GM23338 (cell line): ENCODE measurements around the gene PCTP. TPM values are rescaled to one million over a fixed set of nuclear protein-coding genes. Genes with fewer than 3 reads are reported as not detected.

Source experiments
- ATAC-seq: fragments of 200-7000 bp; cut with Tn5 transposase; 3 replicates; pipeline ENCODE4 v1.9.1; 2020
- DNase-seq: peaks from one replicate; pipeline ENCODE4 v3.0.0-alpha.2; 2015; ENCODE audit warnings: low spot score
- H2AFZ ChIP-seq: fragments of 200-600 bp; sonication (generic); 2 replicates; pipeline ENCODE4 v1.8.0; 2016; ENCODE audit warnings: antibody characterized with exemption, mild to moderate bottlenecking, moderate library complexity
- H3F3A ChIP-seq: fragments of 200-600 bp; sonication (generic); replicated peaks from 2 replicates; pipeline ENCODE4 v1.8.0; 2017; ENCODE audit warnings: antibody characterized with exemption, mixed run types, low read depth
- H3K27ac ChIP-seq: fragments of 200-600 bp; sonication (generic); 2 replicates; pipeline ENCODE4 v1.6.1; 2016; ENCODE audit warnings: low read depth
- H3K27me3 ChIP-seq: fragments of 200-600 bp; sonication (generic); 2 replicates; pipeline ENCODE4 v1.8.0; 2016; ENCODE audit warnings: mild to moderate bottlenecking, mixed run types, moderate library complexity; ENCODE audit not compliant: insufficient read depth
- H3K36me3 ChIP-seq: fragments of 200-600 bp; sonication (generic); 2 replicates; pipeline ENCODE4 v1.8.0; 2016; ENCODE audit warnings: mild to moderate bottlenecking; ENCODE audit not compliant: insufficient read depth
- H3K4me1 ChIP-seq: fragments of 200-600 bp; sonication (generic); 2 replicates; pipeline ENCODE4 v1.8.0; 2016; ENCODE audit warnings: mild to moderate bottlenecking, moderate library complexity; ENCODE audit not compliant: insufficient read depth
- H3K4me2 ChIP-seq: fragments of 200-600 bp; sonication (generic); 2 replicates; pipeline ENCODE4 v1.7.1; 2017; ENCODE audit warnings: mixed run types
- H3K4me3 ChIP-seq: fragments of 200-600 bp; sonication (generic); 2 replicates; pipeline ENCODE4 v1.6.1; 2016; ENCODE audit warnings: mixed run types
- H3K79me2 ChIP-seq: fragments of 200-600 bp; sonication (generic); replicated peaks from 2 replicates; pipeline ENCODE4 v1.8.0; 2017; ENCODE audit warnings: mild to moderate bottlenecking; ENCODE audit not compliant: insufficient read depth
- H3K9me2 ChIP-seq: fragments of 200-600 bp; sonication (generic); 2 replicates; pipeline ENCODE4 v1.8.0; 2017; ENCODE audit not compliant: insufficient read depth
- H4K20me1 ChIP-seq: fragments of 200-600 bp; sonication (generic); replicated peaks from 2 replicates; pipeline ENCODE4 v1.8.0; 2017; ENCODE audit warnings: mild to moderate bottlenecking; ENCODE audit not compliant: insufficient read depth
- H3K27ac Mint-ChIP-seq: 2 replicates; pipeline ENCODE4 v1.8.0; 2020; ENCODE audit warnings: inconsistent platforms, mild to moderate bottlenecking, moderate library complexity, mixed read lengths
- H3K27me3 Mint-ChIP-seq: 3 replicates; pipeline ENCODE4 v1.8.0; 2022; ENCODE audit warnings: low read depth, mild to moderate bottlenecking, moderate library complexity, mixed read lengths, inconsistent platforms; ENCODE audit not compliant: insufficient read depth, poor library complexity
- H3K36me3 Mint-ChIP-seq: 3 replicates; pipeline ENCODE4 v1.8.0; 2021; ENCODE audit warnings: low read depth, mild to moderate bottlenecking, inconsistent platforms, moderate library complexity, mixed read lengths
- H3K4me1 Mint-ChIP-seq: 3 replicates; pipeline ENCODE4 v1.8.0; 2020; ENCODE audit warnings: mild to moderate bottlenecking, inconsistent platforms, mixed read lengths
- H3K4me3 Mint-ChIP-seq: 3 replicates; pipeline ENCODE4 v1.8.0; 2021; ENCODE audit warnings: moderate library complexity, mild to moderate bottlenecking, inconsistent platforms, mixed read lengths
- H3K9me3 Mint-ChIP-seq: 3 replicates; pipeline ENCODE4 v1.8.0; 2020; ENCODE audit warnings: moderate library complexity, mild to moderate bottlenecking, inconsistent platforms, mixed read lengths
- CREB1 ChIP-seq: fragments of 250-450 bp; sonication (Bioruptor Pico); IDR thresholded peaks from 2 replicates; pipeline ENCODE4 v1.5.0; 2020; ENCODE audit warnings: low read depth, mild to moderate bottlenecking, moderate library complexity
- ETS1 ChIP-seq: IDR thresholded peaks from 2 replicates; pipeline ENCODE4 v1.6.1; 2016; ENCODE audit warnings: antibody characterized with exemption
- EZH2 ChIP-seq: fragments of 200-600 bp; sonication (generic); IDR thresholded peaks from one replicate; pipeline ENCODE4 v1.8.0; 2017; ENCODE audit warnings: antibody characterized with exemption, mild to moderate bottlenecking, low read depth; ENCODE audit not compliant: unreplicated experiment
- EZH2phosphoT487 ChIP-seq: fragments of 200-600 bp; sonication (generic); IDR thresholded peaks from one replicate; pipeline ENCODE4 v1.8.1; 2018; ENCODE audit warnings: antibody characterized with exemption; ENCODE audit not compliant: unreplicated experiment
- NANOG ChIP-seq: IDR thresholded peaks from 2 replicates; pipeline ENCODE4 v1.6.1; 2016; ENCODE audit warnings: antibody characterized with exemption, borderline replicate concordance
- POLR2AphosphoS5 ChIP-seq: IDR thresholded peaks from 2 replicates; pipeline ENCODE4 v1.6.1; 2016; ENCODE audit warnings: antibody characterized with exemption, low read depth
- ZNF114 ChIP-seq: fragments of 250-450 bp; sonication (Bioruptor Pico); IDR thresholded peaks from 2 replicates; pipeline ENCODE4 v1.5.0; 2020; ENCODE audit warnings: mild to moderate bottlenecking, moderate library complexity
- ZNF331 ChIP-seq: fragments of 250-450 bp; sonication (Bioruptor Pico); IDR thresholded peaks from 2 replicates; pipeline ENCODE4 v1.5.0; 2020; ENCODE audit warnings: low read depth, mild to moderate bottlenecking, moderate library complexity
- ZNF462 ChIP-seq: fragments of 250-450 bp; sonication (Bioruptor Pico); IDR thresholded peaks from 2 replicates; pipeline ENCODE4 v1.5.0; 2020; ENCODE audit warnings: mild to moderate bottlenecking, moderate library complexity
- polyA plus RNA-seq: library from polyadenylated mRNA; unstranded; fragments of >200 nt; fragmentation: Nextera tagmentation; extraction: Ambion mirVana; gene quantifications from 2 replicates; pipeline ENCODE4 v1.2.1, GENCODE V29; 2016
- total RNA-seq: library from RNA; depleted of rRNA; stranded (reverse); fragments of >200 nt; shearing (Covaris generic); gene quantifications from 2 replicates; pipeline ENCODE4 v1.2.3, GENCODE V29; 2014
- TF ChIP-seq, protein P1 (sequence below), 2 experiments: fragments of 200-600 bp in 1 of 2; sonication (generic) in 1 of 2; conservative IDR thresholded peaks; 2 replicates each; pipeline versions ENCODE4 v1.5.1 to v1.6.1; 2016 to 2017; ENCODE audit warnings: antibody characterized with exemption in 2 of 2, low read depth in 2 of 2, mild to moderate bottlenecking in 2 of 2, moderate library complexity in 1 of 2

PCTP gene
- total and polyA plus RNA-seq, 2 experiments from 2014 or later = 6.4 to 12.3 TPM

- no peak for DNase-seq
- no peaks in the 10 kb centered on the region for H3K27me3 ChIP-seq
- no peaks in the 10 kb centered on the region for H4K20me1 ChIP-seq
- H2AFZ ChIP-seq = peak overlapping the region; percentile 94
- H3K79me2 ChIP-seq = no peaks in the 10 kb centered on the region
- H3K27ac Mint-ChIP-seq = no peak overlapping the region
- no peak overlapping the region for H3K4me3 ChIP-seq
- no peaks in the 10 kb centered on the region for H3K36me3 ChIP-seq
- TF ChIP-seq ZNF462 (no peak), CREB1 (CRISPR knock-in tag) (no peak), ZNF114 (CRISPR knock-in tag) (no peak), EZH2phosphoT487 (no peak), POLR2AphosphoS5 (no peak), ETS1 (no peak)
- no peak overlapping the region for H3K4me2 ChIP-seq
- peaks cover 3% of the 10 kb centered on the region for H3K27me3 Mint-ChIP-seq
- H3K9me3 Mint-ChIP-seq = no peaks in the 10 kb centered on the region
- no peak for ATAC-seq
- peaks cover 23% of the 10 kb centered on the region for H3K4me1 ChIP-seq
- H3K36me3 Mint-ChIP-seq = no peaks in the 10 kb centered on the region
- H3K9me2 ChIP-seq = no peaks in the 10 kb centered on the region
- no peaks in the 10 kb centered on the region for H3F3A ChIP-seq
- H3K27ac ChIP-seq = no peak overlapping the region
- no peak overlapping the region for H3K4me3 Mint-ChIP-seq
- peaks cover 65% of the 10 kb centered on the region for H3K4me1 Mint-ChIP-seq
These were observed 22.0 kb upstream of the PCTP start for GRCh38 chr17:55728833-55729232.

DNA sequence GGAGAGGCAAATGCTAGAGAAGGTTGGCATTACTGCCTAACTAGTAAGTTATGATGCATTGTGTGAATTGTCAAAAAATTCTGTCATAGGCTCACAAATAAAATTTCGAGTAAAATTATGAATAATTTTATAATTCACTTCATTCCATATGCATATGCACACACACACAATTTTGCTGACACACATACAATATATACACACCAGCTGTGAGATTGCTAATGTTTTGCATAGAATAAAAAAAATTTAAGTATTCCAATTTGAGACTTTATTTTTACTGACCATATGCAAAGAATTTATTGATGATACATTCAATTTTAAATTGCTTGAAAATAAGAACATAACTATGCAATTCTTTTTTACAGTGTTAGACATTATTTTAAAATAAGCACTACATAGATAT, 21.4 kb upstream of the PCTP start:
- H3K4me1 Mint-ChIP-seq = peaks cover 71% of the 10 kb centered on the region
- TF ChIP-seq CREB1 (CRISPR knock-in tag) (no peak), EZH2 (no peak), ETS1 (no peak), ZNF114 (CRISPR knock-in tag) (no peak), ZNF331 (CRISPR knock-in tag) (no peak), POLR2AphosphoS5 (no peak), NANOG (no peak)
- TF ChIP-seq, protein P1, sequence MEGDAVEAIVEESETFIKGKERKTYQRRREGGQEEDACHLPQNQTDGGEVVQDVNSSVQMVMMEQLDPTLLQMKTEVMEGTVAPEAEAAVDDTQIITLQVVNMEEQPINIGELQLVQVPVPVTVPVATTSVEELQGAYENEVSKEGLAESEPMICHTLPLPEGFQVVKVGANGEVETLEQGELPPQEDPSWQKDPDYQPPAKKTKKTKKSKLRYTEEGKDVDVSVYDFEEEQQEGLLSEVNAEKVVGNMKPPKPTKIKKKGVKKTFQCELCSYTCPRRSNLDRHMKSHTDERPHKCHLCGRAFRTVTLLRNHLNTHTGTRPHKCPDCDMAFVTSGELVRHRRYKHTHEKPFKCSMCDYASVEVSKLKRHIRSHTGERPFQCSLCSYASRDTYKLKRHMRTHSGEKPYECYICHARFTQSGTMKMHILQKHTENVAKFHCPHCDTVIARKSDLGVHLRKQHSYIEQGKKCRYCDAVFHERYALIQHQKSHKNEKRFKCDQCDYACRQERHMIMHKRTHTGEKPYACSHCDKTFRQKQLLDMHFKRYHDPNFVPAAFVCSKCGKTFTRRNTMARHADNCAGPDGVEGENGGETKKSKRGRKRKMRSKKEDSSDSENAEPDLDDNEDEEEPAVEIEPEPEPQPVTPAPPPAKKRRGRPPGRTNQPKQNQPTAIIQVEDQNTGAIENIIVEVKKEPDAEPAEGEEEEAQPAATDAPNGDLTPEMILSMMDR (conservative IDR thresholded peaks at IDR 0.05; ENCODE audit: low read depth in 2 of 2) = no peak

More for the DNA sequence above, 21.4 kb upstream of the PCTP start:
- Histone ChIP-seq H3K4me1 (peaks cover 29% of the 10 kb centered on the region), H3K9me2 (no peaks in the 10 kb centered on the region), H3K27me3 (no peaks in the 10 kb centered on the region), H3K4me2 (no peak overlapping the region), H3K79me2 (no peaks in the 10 kb centered on the region), H3K27ac (no peak overlapping the region), H3F3A (no peaks in the 10 kb centered on the region), H2AFZ (no peak overlapping the region; the same call in 1 of the 2 replicates), H3K36me3 (no peaks in the 10 kb centered on the region), H4K20me1 (no peaks in the 10 kb centered on the region), H3K4me3 (no peak overlapping the region)
- no peak overlapping the region for H3K27ac Mint-ChIP-seq
- no peak overlapping the region for H3K4me3 Mint-ChIP-seq
- no peak for ATAC-seq
- DNase-seq = no peak
- no peaks in the 10 kb centered on the region for H3K9me3 Mint-ChIP-seq
- peaks cover 3% of the 10 kb centered on the region for H3K27me3 Mint-ChIP-seq
- no peaks in the 10 kb centered on the region for H3K36me3 Mint-ChIP-seq
